NAMALWA (cell line): ENCODE data around the gene TMEM100.
A peak's percentile ranks its signal among the peaks of the same experiment; 100 is the strongest.

ENCODE experiments used
- DNase-seq: peaks from one replicate; pipeline ENCODE4 v3.0.0-alpha.2; 2015; ENCODE audit warnings: low spot score

The TMEM100 gene

GRCh38 chr17:55722742-55723487 lies at the start of gene TMEM100:
Gene TMEM100, minus strand, starts transcription at chr17:55722864. Its CDS starts 1,794 bp downstream, at chr17:55721070.
- DNase-seq = no peak

- DNase-seq = no peak
These were observed 49.4 kb upstream of the TMEM100 start for GRCh38 chr17:55772086-55772485.

GRCh38 chr17:55770196-55770870 lies 47.7 kb upstream of the TMEM100 start:
- peak; percentile 57 for DNase-seq

GRCh38 chr17:55769625-55770000 lies 46.9 kb upstream of the TMEM100 start:
- no peak for DNase-seq

- no peak for DNase-seq
These were observed 46.4 kb upstream of the TMEM100 start for GRCh38 chr17:55768936-55769624.

- no peak for DNase-seq
These were observed 42.8 kb upstream of the TMEM100 start for GRCh38 chr17:55765472-55765871.

- no peak for DNase-seq
These were observed 41.9 kb upstream of the TMEM100 start for GRCh38 chr17:55764610-55765009.

GRCh38 chr17:55763856-55764255 lies 41.2 kb upstream of the TMEM100 start:
- no peak for DNase-seq

GRCh38 chr17:55762086-55762858 lies 39.6 kb upstream of the TMEM100 start:
- no peak for DNase-seq

- no peak for DNase-seq
These were observed 38.1 kb upstream of the TMEM100 start for GRCh38 chr17:55760643-55761355.

GRCh38 chr17:55758171-55758570 lies 35.5 kb upstream of the TMEM100 start:
- DNase-seq = no peak

- DNase-seq = no peak
These were observed 35.0 kb upstream of the TMEM100 start for GRCh38 chr17:55757659-55758058.

GRCh38 chr17:55756689-55757088 lies 34.0 kb upstream of the TMEM100 start:
- no peak for DNase-seq

- no peak for DNase-seq
These were observed 29.1 kb upstream of the TMEM100 start for GRCh38 chr17:55751720-55752250.

- DNase-seq = peak; percentile 88
These were observed 28.3 kb upstream of the TMEM100 start, which contains the start of gene PCTP for GRCh38 chr17:55750750-55751657. Gene PCTP, plus strand, starts transcription at chr17:55751051. Its CDS starts 53 bp downstream, at chr17:55751104.

- DNase-seq = no peak
These were observed 27.3 kb upstream of the TMEM100 start for GRCh38 chr17:55749985-55750384.

GRCh38 chr17:55748841-55749240 lies 26.2 kb upstream of the TMEM100 start:
- no peak for DNase-seq

- DNase-seq = no peak
These were observed 24.5 kb upstream of the TMEM100 start for GRCh38 chr17:55747209-55747608.

- no peak for DNase-seq
These were observed 23.8 kb upstream of the TMEM100 start for GRCh38 chr17:55746466-55746865.

- no peak for DNase-seq
These were observed 22.6 kb upstream of the TMEM100 start for GRCh38 chr17:55745258-55745657.
